ENCODE data around the gene CTNNA2. TPM values are rescaled to one million over a fixed set of nuclear protein-coding genes. Genes with fewer than 3 reads are reported as not detected.

CTNNA2 gene
- total and polyA plus RNA-seq, 9 of the 15 experiments (the other 6 are each of a cell fraction or from before 2014, with no cell fraction given) = 0.03 to 0.40 (median 0.15) TPM

GRCh38 chr2:80019571-80020460 is 507.0 kb downstream of the CTNNA2 start:
- in situ Hi-C loops (cut with MboI) = no loop called here
- H3K79me2 ChIP-seq (ENCODE audit: control insufficient read depth, insufficient read depth, low read length) = no peaks in the 10 kb centered on the region
- ChIA-PET CTCF (ENCODE audit: low intra/inter-chr PET ratio) (no interaction called here), POLR2A (no interaction called here)
- intact Hi-C loops (cut with micrococcal nuclease) = no loop called here
- no peaks in the 10 kb centered on the region for H4K20me1 ChIP-seq (replicated peaks; ENCODE audit: control insufficient read depth, insufficient read depth, low read length)
- no peak overlapping the region for H3K27ac ChIP-seq (ENCODE audit: extremely low read depth, low read depth, low read length)
- H3K36me3 ChIP-seq (ENCODE audit: control insufficient read depth, insufficient read depth, low read length) = no peaks in the 10 kb centered on the region
- no peaks in the 10 kb centered on the region for H3K4me1 ChIP-seq (replicated peaks in 1 of 2; ENCODE audit: control insufficient read depth in 2 of 2, insufficient read depth in 2 of 2, low read length in 2 of 2)
- FAIRE-seq = no peak
- H3K4me3 ChIP-seq = no peak overlapping the region
- no peak for ATAC-seq
- no TSS peak for BruUV-seq (replicated peaks)
- H2AFZ ChIP-seq (ENCODE audit: low read depth, low read length) = no peak overlapping the region
- no peaks in the 10 kb centered on the region for H3K9me1 ChIP-seq (ENCODE audit: control insufficient read depth, insufficient read depth, low read length)
- H3K4me2 ChIP-seq (ENCODE audit: insufficient read depth, low read length) = no peak overlapping the region
- no peak for DNase-seq (ENCODE audit: extremely low read depth in 1 of 4, low spot score in 3 of 4)
- TF ChIP-seq SMAD4 (CRISPR knock-in tag; conservative IDR thresholded peaks at IDR 0.05) = no peak
- no peak for TF ChIP-seq EGR1 (conservative IDR thresholded peaks at IDR 0.05)
- no peak for TF ChIP-seq XRCC4 (IDR thresholded peaks at IDR 0.05; ENCODE audit: extremely low read depth, insufficient read depth, insufficient read length)
- no peak for TF ChIP-seq TCF7 (IDR thresholded peaks at IDR 0.05; ENCODE audit: borderline replicate concordance)
- no peak for TF ChIP-seq CXXC5 (CRISPR knock-in tag; IDR thresholded peaks at IDR 0.05)
- WGBS (ENCODE audit: insufficient coverage, low coverage, missing lambda C conversion rate) = 5% methylated on average over 6 of the region's 6 CpGs
- no peaks in the 10 kb centered on the region for H3K9me3 ChIP-seq (replicated peaks; ENCODE audit: control insufficient read depth, insufficient read depth, low read depth, low read length)
- no peaks in the 10 kb centered on the region for H3K27me3 ChIP-seq (ENCODE audit: control insufficient read depth in 2 of 2, insufficient read depth in 2 of 2, low read length in 2 of 2)
- H3K9ac ChIP-seq (ENCODE audit: insufficient read depth in 1 of 2, low read depth in 2 of 2, low read length in 2 of 2) = no peak overlapping the region

- Histone ChIP-seq H3K4me3 (no peak overlapping the region), H3K4me2 (ENCODE audit: insufficient read depth, low read length) (no peak overlapping the region), H3K27me3 (ENCODE audit: control insufficient read depth in 2 of 2, insufficient read depth in 2 of 2, low read length in 2 of 2) (no peaks in the 10 kb centered on the region), H3K79me2 (ENCODE audit: control insufficient read depth, insufficient read depth, low read length) (no peaks in the 10 kb centered on the region), H2AFZ (ENCODE audit: low read depth, low read length) (no peak overlapping the region), H4K20me1 (replicated peaks; ENCODE audit: control insufficient read depth, insufficient read depth, low read length) (no peaks in the 10 kb centered on the region), H3K4me1 (replicated peaks in 1 of 2; ENCODE audit: control insufficient read depth in 2 of 2, insufficient read depth in 2 of 2, low read length in 2 of 2) (no peaks in the 10 kb centered on the region; a peak in 1 of 5 replicates), H3K36me3 (ENCODE audit: control insufficient read depth, insufficient read depth, low read length) (no peaks in the 10 kb centered on the region), H3K27ac (ENCODE audit: extremely low read depth, low read depth, low read length) (no peak overlapping the region), H3K9me3 (replicated peaks; ENCODE audit: control insufficient read depth, insufficient read depth, low read depth, low read length) (no peaks in the 10 kb centered on the region), H3K9ac (ENCODE audit: insufficient read depth in 1 of 2, low read depth in 2 of 2, low read length in 2 of 2) (no peak overlapping the region), H3K9me1 (ENCODE audit: control insufficient read depth, insufficient read depth, low read length) (no peaks in the 10 kb centered on the region)
- ChIA-PET POLR2A (interaction anchor here (1.0 to 1.2 kb wide), 2 partner anchors 9 to 34 kb away, joined by 3 read pairs; no protein-coding TSS in a partner anchor), CTCF (ENCODE audit: low intra/inter-chr PET ratio) (no interaction called here)
- DNase-seq (ENCODE audit: extremely low read depth in 1 of 4, low spot score in 3 of 4) (no peak), ATAC-seq (no peak), FAIRE-seq (no peak)
- in situ Hi-C loops (cut with MboI) (no loop called here), intact Hi-C loops (cut with micrococcal nuclease) (no loop called here)
- TF ChIP-seq MAFK (IDR thresholded peaks at IDR 0.05; ENCODE audit: low read length) (peak; percentile 67), MAFG (tag; conservative IDR thresholded peaks at IDR 0.05) (peak; percentile 58), ZNF316 (IDR thresholded peaks at IDR 0.05) (peak; percentile 65), WHSC1 (IDR thresholded peaks at IDR 0.05; ENCODE audit: low read length) (no peak), C11orf30 (IDR thresholded peaks at IDR 0.05; ENCODE audit: low read depth) (peak; percentile 48; the same call in 1 of the 2 replicates), MAFF (IDR thresholded peaks at IDR 0.05; ENCODE audit: low read length) (peak; percentile 54), GTF2B (IDR thresholded peaks at IDR 0.05; ENCODE audit: extremely low read depth, insufficient read length) (no peak)
- BruUV-seq (replicated peaks) = no TSS peak
- WGBS (ENCODE audit: insufficient coverage, low coverage, missing lambda C conversion rate) = 3% methylated on average over 2 of the region's 2 CpGs
Observed at GRCh38 chr2:80022018-80022417, 509.2 kb downstream of the CTNNA2 start.

Measured in K562 (cell line).